ENCODE measurements around the gene UBE2E3.

The UBE2E3 gene

DNA sequence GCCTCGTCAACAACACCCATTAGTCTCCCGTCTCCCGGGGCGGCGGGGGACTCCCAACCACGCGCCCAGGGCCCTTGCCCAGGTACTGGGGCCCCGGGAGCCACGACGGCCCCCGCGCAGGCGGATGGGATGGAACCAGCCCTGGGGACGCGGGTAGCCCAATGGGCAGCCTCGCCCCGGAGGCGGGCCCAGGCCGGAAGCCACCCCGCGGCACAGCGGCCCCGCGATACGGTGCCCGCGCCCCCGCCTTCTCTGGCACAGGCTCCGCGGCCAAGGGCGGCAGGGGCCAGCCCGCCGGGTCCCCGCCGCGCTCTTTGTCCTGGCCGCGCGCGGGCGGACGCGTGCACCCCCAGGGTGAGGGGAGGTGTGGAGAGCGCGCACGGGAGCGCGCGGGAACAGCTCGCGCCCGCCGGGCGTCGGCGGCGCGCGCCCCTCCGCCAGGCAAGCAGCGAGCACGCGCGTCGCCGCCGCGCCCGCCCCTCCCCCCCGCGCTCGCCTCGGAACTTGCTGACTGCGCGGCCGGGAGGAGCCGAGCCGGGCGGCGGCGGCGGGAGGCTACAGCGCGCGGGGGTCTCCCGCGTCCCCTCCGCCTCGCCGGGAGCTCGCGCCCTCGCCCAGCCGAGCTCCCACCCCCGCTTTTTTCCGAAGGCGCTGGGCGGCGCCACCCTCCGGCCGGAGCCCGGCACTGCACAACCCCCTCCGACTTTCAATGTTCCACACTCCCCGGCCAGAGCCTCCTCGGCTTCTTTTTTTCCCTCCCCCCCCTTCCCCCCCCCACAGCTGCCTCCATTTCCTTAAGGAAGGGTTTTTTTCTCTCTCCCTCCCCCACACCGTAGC is at the start of gene UBE2E3:
TSS of gene UBE2E3 (plus strand) at position 500 of the 837 bp plus-strand sequence. CDS start 1,438 bp downstream, outside the sequence.
- no peaks in the 10 kb centered on the region for H4K20me1 ChIP-seq (ENCODE audit: insufficient read depth, low read length)
- no peaks in the 10 kb centered on the region for H3K27me3 ChIP-seq (ENCODE audit: insufficient read depth, low read length)
- peaks cover 47% of the 10 kb centered on the region for H3K4me1 ChIP-seq (ENCODE audit: insufficient read depth, low read length, severe bottlenecking)
- H3K4me3 ChIP-seq (ENCODE audit: low read depth, low read length, poor library complexity, severe bottlenecking): peak within 1 kb of the TSS; percentile 91
- peaks cover 15% of the 10 kb centered on the region; the same call in 1 of the 2 replicates for H3F3A ChIP-seq (ENCODE audit: insufficient read depth, low read length)
- H3K27ac ChIP-seq (ENCODE audit: low read depth, low read length, poor library complexity, severe bottlenecking): no peak within 1 kb of the TSS
- peak within 1 kb of the TSS; percentile 82 for H3K9ac ChIP-seq (ENCODE audit: low read length)
- peak within 1 kb of the TSS; percentile 99 for H3K4me2 ChIP-seq (ENCODE audit: low read length)
- no peaks in the 10 kb centered on the region for H3K9me2 ChIP-seq (ENCODE audit: low read depth, low read length)
- no peaks in the 10 kb centered on the region for H3K9me3 ChIP-seq (ENCODE audit: low read length)
- H2AFZ ChIP-seq (ENCODE audit: low read length): peak within 1 kb of the TSS; percentile 29; the same call in 1 of the 2 replicates
- H3K79me2 ChIP-seq (ENCODE audit: insufficient read depth, low read length): no peaks in the 10 kb centered on the region
- TF ChIP-seq EZH2 (IDR thresholded peaks at IDR 0.05; ENCODE audit: borderline replicate concordance, low read length): no peak
- TF ChIP-seq, protein P1, sequence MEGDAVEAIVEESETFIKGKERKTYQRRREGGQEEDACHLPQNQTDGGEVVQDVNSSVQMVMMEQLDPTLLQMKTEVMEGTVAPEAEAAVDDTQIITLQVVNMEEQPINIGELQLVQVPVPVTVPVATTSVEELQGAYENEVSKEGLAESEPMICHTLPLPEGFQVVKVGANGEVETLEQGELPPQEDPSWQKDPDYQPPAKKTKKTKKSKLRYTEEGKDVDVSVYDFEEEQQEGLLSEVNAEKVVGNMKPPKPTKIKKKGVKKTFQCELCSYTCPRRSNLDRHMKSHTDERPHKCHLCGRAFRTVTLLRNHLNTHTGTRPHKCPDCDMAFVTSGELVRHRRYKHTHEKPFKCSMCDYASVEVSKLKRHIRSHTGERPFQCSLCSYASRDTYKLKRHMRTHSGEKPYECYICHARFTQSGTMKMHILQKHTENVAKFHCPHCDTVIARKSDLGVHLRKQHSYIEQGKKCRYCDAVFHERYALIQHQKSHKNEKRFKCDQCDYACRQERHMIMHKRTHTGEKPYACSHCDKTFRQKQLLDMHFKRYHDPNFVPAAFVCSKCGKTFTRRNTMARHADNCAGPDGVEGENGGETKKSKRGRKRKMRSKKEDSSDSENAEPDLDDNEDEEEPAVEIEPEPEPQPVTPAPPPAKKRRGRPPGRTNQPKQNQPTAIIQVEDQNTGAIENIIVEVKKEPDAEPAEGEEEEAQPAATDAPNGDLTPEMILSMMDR (IDR thresholded peaks at IDR 0.05; ENCODE audit: low read length): peak; percentile 58
- H3K36me3 ChIP-seq (ENCODE audit: insufficient read depth, low read length): peaks cover 22% of the 10 kb centered on the region; the same call in 1 of the 2 replicates

DNA sequence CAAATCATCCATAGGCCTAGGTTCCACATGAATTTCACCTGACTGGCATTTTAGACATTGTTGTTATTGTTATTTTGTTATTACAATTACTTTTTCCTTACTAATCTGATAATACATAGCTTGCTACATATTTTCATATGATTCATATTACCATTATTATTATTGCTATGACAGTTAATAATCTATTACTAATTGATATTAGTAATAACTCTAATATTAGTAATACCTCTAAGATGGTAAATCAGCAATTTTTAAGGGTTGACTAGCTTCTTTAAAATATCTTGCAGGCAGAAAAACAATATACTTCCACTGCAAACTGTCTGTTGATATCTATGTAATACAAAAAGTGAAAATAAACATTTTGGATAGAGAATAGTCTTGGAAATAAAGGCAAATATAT is 48.6 kb upstream of the UBE2E3 start:
- Histone ChIP-seq H3F3A (ENCODE audit: insufficient read depth, low read length) (no peaks in the 10 kb centered on the region), H3K9me3 (ENCODE audit: low read length) (no peaks in the 10 kb centered on the region), H3K36me3 (ENCODE audit: insufficient read depth, low read length) (no peaks in the 10 kb centered on the region), H3K4me2 (ENCODE audit: low read length) (no peak overlapping the region), H3K4me3 (ENCODE audit: low read depth, low read length, poor library complexity, severe bottlenecking) (no peak overlapping the region), H3K27ac (ENCODE audit: low read depth, low read length, poor library complexity, severe bottlenecking) (no peak overlapping the region), H3K27me3 (ENCODE audit: insufficient read depth, low read length) (no peaks in the 10 kb centered on the region), H4K20me1 (ENCODE audit: insufficient read depth, low read length) (no peaks in the 10 kb centered on the region), H3K4me1 (ENCODE audit: insufficient read depth, low read length, severe bottlenecking) (no peaks in the 10 kb centered on the region), H3K79me2 (ENCODE audit: insufficient read depth, low read length) (no peaks in the 10 kb centered on the region), H2AFZ (ENCODE audit: low read length) (no peak overlapping the region), H3K9me2 (ENCODE audit: low read depth, low read length) (no peaks in the 10 kb centered on the region; the same call in 1 of the 2 replicates), H3K9ac (ENCODE audit: low read length) (no peak overlapping the region)
- TF ChIP-seq, protein P1 (IDR thresholded peaks at IDR 0.05; ENCODE audit: low read length): no peak
- TF ChIP-seq EZH2 (IDR thresholded peaks at IDR 0.05; ENCODE audit: borderline replicate concordance, low read length): no peak

DNA sequence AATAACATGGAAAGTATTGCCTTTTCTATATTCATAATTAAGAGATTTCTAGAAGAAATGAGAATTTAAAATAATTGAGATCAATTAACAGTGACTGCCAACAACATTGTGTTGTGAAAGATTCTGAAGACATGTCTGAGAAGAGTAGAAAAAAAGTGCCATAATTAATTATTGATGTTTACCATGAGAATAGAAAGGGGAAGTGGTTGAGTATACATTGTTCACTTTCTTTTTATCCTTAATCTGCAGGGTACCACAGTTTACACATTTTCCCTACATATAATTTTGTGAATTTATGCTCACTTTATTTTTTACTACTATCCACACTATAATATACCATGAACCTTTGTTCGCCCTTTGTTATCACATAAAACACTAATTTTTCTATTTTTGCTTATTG is 47.1 kb upstream of the UBE2E3 start:
- Histone ChIP-seq H3K36me3 (ENCODE audit: insufficient read depth, low read length) (no peaks in the 10 kb centered on the region), H3K27ac (ENCODE audit: low read depth, low read length, poor library complexity, severe bottlenecking) (no peak overlapping the region), H3K9me2 (ENCODE audit: low read depth, low read length) (no peaks in the 10 kb centered on the region; the same call in 1 of the 2 replicates), H3K79me2 (ENCODE audit: insufficient read depth, low read length) (no peaks in the 10 kb centered on the region), H3K9ac (ENCODE audit: low read length) (no peak overlapping the region), H3K27me3 (ENCODE audit: insufficient read depth, low read length) (no peaks in the 10 kb centered on the region), H3K4me3 (ENCODE audit: low read depth, low read length, poor library complexity, severe bottlenecking) (no peak overlapping the region), H3K4me1 (ENCODE audit: insufficient read depth, low read length, severe bottlenecking) (no peaks in the 10 kb centered on the region), H4K20me1 (ENCODE audit: insufficient read depth, low read length) (no peaks in the 10 kb centered on the region), H2AFZ (ENCODE audit: low read length) (no peak overlapping the region), H3K4me2 (ENCODE audit: low read length) (no peak overlapping the region), H3K9me3 (ENCODE audit: low read length) (no peaks in the 10 kb centered on the region), H3F3A (ENCODE audit: insufficient read depth, low read length) (no peaks in the 10 kb centered on the region)
- TF ChIP-seq, protein P1 (IDR thresholded peaks at IDR 0.05; ENCODE audit: low read length): no peak
- TF ChIP-seq EZH2 (IDR thresholded peaks at IDR 0.05; ENCODE audit: borderline replicate concordance, low read length): no peak
